NCI-H1105 treated with DMSO at 0.1 percent for 48 hours (cell line): ENCODE data around the gene SLC8A1.

Experiments
- DNase-seq: peaks from one replicate; lab custom pipeline; 2025; lab: John Stamatoyannopoulos, UW

SLC8A1 gene

GRCh38 chr2:40190457-40190856 is 261.4 kb downstream of the SLC8A1 start:
- DNase-seq: no peak

- DNase-seq: no peak
Observed at GRCh38 chr2:40189881-40190280, 262.0 kb downstream of the SLC8A1 start.

- DNase-seq: no peak
Observed at GRCh38 chr2:40187054-40187453, 264.8 kb downstream of the SLC8A1 start.

GRCh38 chr2:40184551-40184950 is 267.3 kb downstream of the SLC8A1 start:
- DNase-seq: no peak

GRCh38 chr2:40181855-40182254 is 270.0 kb downstream of the SLC8A1 start:
- DNase-seq: no peak

DNA sequence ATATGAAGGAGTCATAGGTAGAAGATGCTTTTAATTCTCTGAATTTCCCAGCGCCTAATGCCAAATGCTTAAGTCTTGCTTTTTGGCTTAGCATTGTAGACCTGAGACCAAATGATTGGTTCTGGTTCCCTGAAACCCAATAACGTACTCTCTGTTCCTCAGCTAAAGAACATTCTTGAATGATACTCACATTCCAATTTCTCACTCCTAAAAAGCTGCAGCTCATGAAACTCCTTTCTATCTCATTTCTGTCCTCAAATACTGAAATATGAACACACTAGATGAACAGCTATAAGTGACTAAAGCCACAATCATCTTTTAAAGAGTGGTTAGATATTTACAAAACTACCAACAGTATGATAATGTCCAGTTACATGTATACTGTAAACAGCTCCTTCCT is 272.1 kb downstream of the SLC8A1 start:
- DNase-seq: no peak

DNA sequence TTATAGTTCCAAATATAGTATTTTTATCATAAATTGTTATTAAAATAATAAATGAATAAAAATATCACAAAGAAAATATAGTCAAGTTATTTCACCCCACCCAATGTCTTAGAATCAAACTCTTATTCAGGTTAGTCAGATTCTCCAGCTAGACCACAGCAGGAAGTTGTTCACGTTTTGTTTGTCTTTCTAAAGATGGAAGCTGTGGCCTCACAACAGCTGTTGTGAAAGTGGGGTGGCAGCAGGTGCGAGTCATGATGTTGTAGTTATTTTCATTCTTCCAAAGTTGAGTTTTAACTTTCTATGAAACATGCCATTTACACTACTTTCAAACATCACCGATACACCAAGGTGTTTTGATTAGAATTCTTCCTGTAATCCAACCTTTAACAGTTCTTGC is 272.9 kb downstream of the SLC8A1 start:
- DNase-seq: no peak

- no peak for DNase-seq
Observed at GRCh38 chr2:40178171-40178778, 273.6 kb downstream of the SLC8A1 start.

DNA sequence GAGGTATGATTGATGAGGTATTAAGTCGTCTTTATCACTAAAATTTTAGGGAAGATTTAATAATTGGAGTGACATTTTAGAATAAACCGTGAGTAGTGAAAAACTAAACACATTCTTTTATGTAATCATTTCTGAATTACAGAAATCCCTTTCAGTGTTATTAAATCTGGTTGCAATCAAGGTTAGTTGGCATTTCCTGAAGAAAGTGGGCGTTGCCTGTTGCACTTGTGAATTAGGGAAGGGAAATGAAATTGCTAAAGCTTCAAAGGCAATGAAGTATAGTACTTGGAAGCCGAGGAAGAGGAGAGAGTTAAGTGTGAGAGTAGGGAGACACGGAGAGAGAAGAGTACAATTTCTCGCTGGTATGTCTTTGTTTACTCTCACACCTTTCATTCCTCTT is 274.5 kb downstream of the SLC8A1 start:
- no peak for DNase-seq

DNA sequence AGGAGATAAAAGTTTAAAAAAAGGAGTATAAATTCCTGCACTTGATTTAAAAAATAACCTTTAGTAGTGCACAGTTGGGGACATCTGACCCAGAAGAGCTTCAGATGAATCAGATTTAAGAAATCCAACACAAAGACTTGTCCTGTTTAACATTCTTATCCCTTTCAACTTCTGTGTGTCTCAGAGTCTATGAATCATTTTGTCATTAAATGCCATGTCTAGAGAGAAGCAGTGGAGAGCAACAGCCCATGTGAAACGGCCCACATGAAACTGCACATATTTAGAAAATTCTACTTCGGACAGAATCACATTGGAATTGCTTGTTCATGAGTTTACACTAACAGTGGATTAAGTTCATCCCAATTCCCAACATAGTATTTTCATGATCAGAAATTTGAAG is 278.6 kb downstream of the SLC8A1 start:
- DNase-seq: no peak

DNA sequence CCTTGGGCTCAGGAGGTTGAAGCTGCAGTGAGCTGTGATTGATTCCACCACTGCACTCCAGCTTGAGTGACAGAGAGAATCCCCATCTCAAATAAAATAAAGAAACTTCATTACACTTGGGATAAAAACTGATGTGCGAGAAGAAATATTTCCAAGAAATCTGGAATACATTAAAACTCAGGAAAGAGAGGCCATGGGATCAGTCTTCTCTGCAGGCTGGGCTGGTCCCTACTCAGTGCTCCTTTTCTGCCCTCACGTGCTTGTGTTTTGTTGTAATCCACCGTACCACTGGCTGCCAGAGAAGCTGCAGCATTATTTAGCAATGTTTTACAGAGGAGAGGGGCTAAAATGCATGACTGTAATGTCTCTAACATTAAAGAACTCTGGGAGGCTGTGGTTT is 282.0 kb downstream of the SLC8A1 start:
- DNase-seq: no peak

GRCh38 chr2:40169430-40169829 is 282.5 kb downstream of the SLC8A1 start:
- no peak for DNase-seq

GRCh38 chr2:40168546-40168945 is 283.3 kb downstream of the SLC8A1 start:
- DNase-seq: no peak

DNA sequence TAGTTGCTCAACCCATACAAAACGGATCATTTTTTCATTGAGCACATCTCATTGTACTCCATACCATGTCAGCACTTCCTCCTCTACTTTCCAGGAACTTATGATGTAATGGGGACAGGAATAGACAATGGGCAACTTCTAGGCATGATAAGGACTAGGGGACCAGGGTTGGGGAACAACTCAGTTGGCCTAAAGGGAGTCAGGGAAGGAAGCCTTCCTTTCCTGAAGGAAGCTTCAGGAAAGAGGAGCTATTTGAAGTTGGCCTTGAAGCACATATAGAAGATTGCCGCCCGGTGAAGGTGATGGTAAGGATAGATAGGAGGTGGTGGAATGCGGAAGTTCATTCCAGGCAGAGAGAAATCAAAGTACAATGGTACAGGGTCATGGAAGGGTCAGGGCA is 283.9 kb downstream of the SLC8A1 start:
- no peak for DNase-seq

- DNase-seq: no peak
Observed at GRCh38 chr2:40166006-40166405, 285.9 kb downstream of the SLC8A1 start.

GRCh38 chr2:40165509-40165844 is 286.4 kb downstream of the SLC8A1 start:
- DNase-seq: no peak

- DNase-seq: no peak
Observed at GRCh38 chr2:40164736-40165508, 287.0 kb downstream of the SLC8A1 start.

DNA sequence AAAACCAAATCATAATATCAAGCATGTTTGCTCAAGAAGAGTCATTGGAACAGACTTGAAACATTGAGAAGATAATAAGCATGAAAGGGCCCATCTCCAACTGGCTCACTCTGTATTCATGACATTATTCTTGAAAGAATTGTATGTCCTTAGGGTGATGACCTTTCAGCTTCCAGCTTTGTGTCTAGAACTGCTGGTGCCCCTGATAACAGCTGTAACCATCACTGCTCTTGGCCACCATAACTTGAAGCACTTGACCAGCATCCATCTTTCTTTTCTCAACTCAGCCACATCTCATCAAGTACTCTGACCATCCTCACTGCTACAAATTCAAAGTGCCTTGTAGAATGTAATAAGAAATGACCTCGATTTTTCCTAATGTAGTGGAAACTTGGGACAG is 289.9 kb downstream of the SLC8A1 start:
- DNase-seq: no peak

- no peak for DNase-seq
Observed at GRCh38 chr2:40160751-40161218, 291.1 kb downstream of the SLC8A1 start.

- DNase-seq: no peak
Observed at GRCh38 chr2:40159333-40159732, 292.6 kb downstream of the SLC8A1 start.

- no peak for DNase-seq
Observed at GRCh38 chr2:40158781-40159180, 293.1 kb downstream of the SLC8A1 start.

DNA sequence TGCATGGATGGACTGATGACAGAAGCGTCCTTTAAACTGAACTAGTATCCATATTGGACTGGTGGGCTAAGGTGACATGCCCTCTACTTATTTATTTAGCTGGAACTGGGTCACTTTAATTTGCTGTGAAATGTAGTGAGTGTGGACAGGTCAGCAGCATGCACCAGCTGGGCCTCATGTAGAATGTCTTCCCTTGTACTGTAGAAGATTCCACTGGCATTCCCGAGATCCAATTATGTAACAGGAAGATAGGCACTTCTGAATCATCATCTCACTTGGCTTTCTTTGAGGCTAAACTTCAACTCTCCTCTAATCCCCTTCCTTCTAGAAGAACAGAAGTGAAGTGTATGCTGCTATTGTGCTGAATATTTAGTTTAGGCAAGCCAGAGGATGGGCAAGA is 296.2 kb downstream of the SLC8A1 start:
- no peak for DNase-seq

DNA sequence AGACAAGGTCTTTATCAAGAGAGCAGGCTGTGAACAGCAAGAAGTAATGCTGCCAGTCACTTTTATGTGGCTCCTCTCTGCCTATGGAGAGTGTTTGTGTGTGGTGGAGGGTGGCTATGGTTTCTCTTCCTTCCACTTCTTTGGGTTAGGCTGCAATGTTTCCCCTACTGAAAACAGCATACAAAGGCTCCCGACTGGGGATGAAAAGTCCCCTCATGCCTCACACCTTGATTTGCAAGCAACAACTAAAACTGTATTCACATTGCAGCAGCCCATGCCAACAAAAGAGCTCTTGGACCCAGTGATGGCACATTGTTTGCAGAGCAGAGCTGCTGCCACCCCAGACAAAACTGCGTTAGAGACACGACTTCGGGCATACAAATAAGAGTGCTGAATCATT is 301.6 kb downstream of the SLC8A1 start:
- DNase-seq: no peak

DNA sequence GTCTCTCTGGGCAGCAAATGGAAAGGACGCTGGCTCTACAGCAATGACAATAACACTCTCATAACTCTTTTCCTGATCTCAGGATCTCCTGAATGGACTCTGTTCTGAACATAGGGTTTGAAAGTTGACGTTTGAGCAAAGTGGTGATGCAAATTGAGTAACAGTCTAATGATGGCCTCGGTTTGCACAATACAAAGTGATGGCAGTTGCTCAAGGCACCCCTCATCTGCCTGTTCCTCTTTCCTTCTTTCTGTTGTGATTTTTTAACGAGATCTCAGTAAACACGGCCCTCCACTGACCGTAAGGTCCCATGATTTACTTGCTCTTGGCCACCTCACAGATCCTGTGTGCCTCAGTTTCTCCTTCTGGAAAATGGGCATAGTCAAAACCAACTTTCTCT is 303.6 kb downstream of the SLC8A1 start:
- DNase-seq: no peak
